HEK293 (cell line): ENCODE measurements around the gene CDK9.

Source experiments
- CTCF ChIP-seq: fragments of 450-650 bp; formaldehyde crosslinking; IDR thresholded peaks from 2 replicates; pipeline ENCODE4 v1.5.1; 2016; ENCODE audit warnings: missing biosample characterization, missing genetic modification characterization
- IKZF3 ChIP-seq: fragments of 450-650 bp; IDR thresholded peaks from 2 replicates; pipeline ENCODE4 v1.5.0; 2018; ENCODE audit warnings: missing biosample characterization, mild to moderate bottlenecking, missing genetic modification characterization, moderate library complexity
- SP2 ChIP-seq: fragments of 450-650 bp; formaldehyde crosslinking; IDR thresholded peaks from 2 replicates; pipeline ENCODE4 v1.5.1; 2016; ENCODE audit warnings: missing biosample characterization, missing genetic modification characterization
- ZNF324 ChIP-seq: fragments of 450-650 bp; formaldehyde crosslinking; IDR thresholded peaks from 2 replicates; pipeline ENCODE4 v1.5.1; 2016; ENCODE audit warnings: missing biosample characterization, missing genetic modification characterization
- ZNF571 ChIP-seq: fragments of 450-650 bp; formaldehyde crosslinking; IDR thresholded peaks from 2 replicates; pipeline ENCODE4 v1.5.0; 2017; ENCODE audit warnings: missing biosample characterization, missing genetic modification characterization

- TF ChIP-seq CTCF (tag by site-specific recombination): no peak
- no peak for TF ChIP-seq SP2
- no peak for TF ChIP-seq ZNF324 (tag by site-specific recombination)
- TF ChIP-seq IKZF3 (tag by site-specific recombination): no peak
- no peak for TF ChIP-seq ZNF571 (tag by site-specific recombination)
Measured at GRCh38 chr9:127816362-127816725, 30.5 kb downstream of the CDK9 start.
